Osteocyte (in vitro differentiated cells): ENCODE measurements around the gene BAG2. TPM values are rescaled to one million over a fixed set of nuclear protein-coding genes. Genes with fewer than 3 reads are reported as not detected.
A peak's percentile ranks its signal among the peaks of the same experiment; 100 is the strongest.

Source experiments
- DNase-seq: peaks from one replicate; pipeline ENCODE4 v3.0.0; 2021; ENCODE audit warnings: mixed read lengths; ENCODE audit not compliant: unreplicated experiment; ENCODE audit errors: extremely low spot score
- H3K27ac Mint-ChIP-seq: one replicate; pipeline ENCODE4 v1.8.0; 2021; ENCODE audit warnings: mild to moderate bottlenecking, mixed read lengths; ENCODE audit not compliant: unreplicated experiment
- H3K27me3 Mint-ChIP-seq: one replicate; pipeline ENCODE4 v1.8.0; 2021; ENCODE audit warnings: mixed read lengths; ENCODE audit not compliant: unreplicated experiment
- H3K36me3 Mint-ChIP-seq: one replicate; pipeline ENCODE4 v1.8.0; 2021; ENCODE audit warnings: mixed read lengths; ENCODE audit not compliant: unreplicated experiment
- H3K4me1 Mint-ChIP-seq: one replicate; pipeline ENCODE4 v1.8.0; 2021; ENCODE audit warnings: mixed read lengths; ENCODE audit not compliant: unreplicated experiment
- H3K4me3 Mint-ChIP-seq: one replicate; pipeline ENCODE4 v1.8.0; 2021; ENCODE audit warnings: mild to moderate bottlenecking, moderate library complexity, mixed read lengths; ENCODE audit not compliant: unreplicated experiment
- H3K9me3 Mint-ChIP-seq: one replicate; pipeline ENCODE4 v1.8.0; 2021; ENCODE audit warnings: mixed read lengths; ENCODE audit not compliant: unreplicated experiment
- long read RNA-seq: library from polyadenylated mRNA; unstranded; transcript quantifications from one replicate; pipeline ENCODE4 v2.0.0, GENCODE V29; 2021
- total RNA-seq: library from RNA; stranded (reverse); gene quantifications from 2 replicates; pipeline ENCODE4 v1.2.1, GENCODE V29; 2021
- TF ChIP-seq, protein P1 (sequence below): fragments of 200-600 bp; sonication (generic); IDR thresholded peaks from 2 replicates; pipeline ENCODE4 v1.5.0; 2021; ENCODE audit warnings: antibody characterized with exemption, mild to moderate bottlenecking, moderate library complexity

Gene BAG2
- total RNA-seq, result 8.8 and 9.1 TPM in 2 replicates
- long read RNA-seq, full-length matches to known transcripts, result 115 of 126 reads
- long read RNA-seq, partial matches to known transcripts, result 1 of 126 reads
- long read RNA-seq, other reads (novel, unspliced or antisense), result 10 of 126 reads

DNA sequence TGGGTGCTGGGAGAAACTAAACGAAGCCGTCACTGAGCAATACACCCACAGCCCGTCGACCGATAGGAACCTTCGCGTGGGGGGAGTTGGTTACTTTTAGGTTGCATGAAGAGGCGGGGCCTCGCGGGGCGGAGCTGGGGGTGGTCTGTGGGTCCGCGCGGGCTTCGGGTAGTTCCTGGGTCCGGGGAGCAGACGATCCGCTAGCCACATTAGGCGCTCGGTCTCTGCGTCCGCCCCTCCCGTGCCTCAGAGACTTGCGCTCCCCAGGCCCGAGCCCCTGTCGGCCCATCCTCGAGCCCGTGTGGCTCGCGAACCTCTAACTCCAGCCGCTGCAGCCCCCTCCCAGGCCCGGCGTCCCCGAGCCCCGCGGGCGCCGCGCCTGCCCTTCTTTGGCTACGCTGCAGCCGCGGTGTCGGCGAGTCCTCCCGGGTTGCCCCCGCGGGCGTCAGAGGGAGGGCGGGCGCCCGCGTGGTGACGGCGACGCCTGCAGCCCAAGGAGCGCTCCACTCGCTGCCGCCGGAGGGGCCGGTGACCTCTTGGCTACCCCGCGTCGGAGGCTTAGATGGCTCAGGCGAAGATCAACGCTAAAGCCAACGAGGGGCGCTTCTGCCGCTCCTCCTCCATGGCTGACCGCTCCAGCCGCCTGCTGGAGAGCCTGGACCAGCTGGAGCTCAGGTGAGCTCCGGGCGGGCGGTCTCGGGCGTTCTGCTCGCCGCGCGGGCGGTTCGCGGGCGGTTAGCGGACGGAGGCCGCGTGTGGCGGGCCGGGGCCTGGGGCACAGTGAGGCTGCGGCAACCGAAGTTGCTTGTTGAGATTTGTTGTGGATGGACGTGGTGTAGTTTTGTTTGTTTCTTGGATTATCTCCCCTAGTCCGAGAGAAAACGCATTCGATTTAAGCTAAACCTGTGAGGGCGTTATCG is at the start of gene BAG2:
BAG2 (plus strand) TSS at position 191 of the 920 bp plus-strand sequence; CDS start at position 563, 372 bp downstream.
- TF ChIP-seq, protein P1, sequence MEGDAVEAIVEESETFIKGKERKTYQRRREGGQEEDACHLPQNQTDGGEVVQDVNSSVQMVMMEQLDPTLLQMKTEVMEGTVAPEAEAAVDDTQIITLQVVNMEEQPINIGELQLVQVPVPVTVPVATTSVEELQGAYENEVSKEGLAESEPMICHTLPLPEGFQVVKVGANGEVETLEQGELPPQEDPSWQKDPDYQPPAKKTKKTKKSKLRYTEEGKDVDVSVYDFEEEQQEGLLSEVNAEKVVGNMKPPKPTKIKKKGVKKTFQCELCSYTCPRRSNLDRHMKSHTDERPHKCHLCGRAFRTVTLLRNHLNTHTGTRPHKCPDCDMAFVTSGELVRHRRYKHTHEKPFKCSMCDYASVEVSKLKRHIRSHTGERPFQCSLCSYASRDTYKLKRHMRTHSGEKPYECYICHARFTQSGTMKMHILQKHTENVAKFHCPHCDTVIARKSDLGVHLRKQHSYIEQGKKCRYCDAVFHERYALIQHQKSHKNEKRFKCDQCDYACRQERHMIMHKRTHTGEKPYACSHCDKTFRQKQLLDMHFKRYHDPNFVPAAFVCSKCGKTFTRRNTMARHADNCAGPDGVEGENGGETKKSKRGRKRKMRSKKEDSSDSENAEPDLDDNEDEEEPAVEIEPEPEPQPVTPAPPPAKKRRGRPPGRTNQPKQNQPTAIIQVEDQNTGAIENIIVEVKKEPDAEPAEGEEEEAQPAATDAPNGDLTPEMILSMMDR, result peak; percentile 36
- DNase-seq, result peak; percentile 94
- Mint-ChIP-seq H3K9me3 (no peaks in the 10 kb centered on the region), H3K36me3 (peaks cover 3% of the 10 kb centered on the region), H3K27me3 (no peaks in the 10 kb centered on the region), H3K4me1 (peaks cover 40% of the 10 kb centered on the region), H3K4me3 (peak within 1 kb of the TSS; percentile 95), H3K27ac (peak within 1 kb of the TSS; percentile 95)

GRCh38 chr6:57123111-57123510 is 49.0 kb upstream of the BAG2 start:
- H3K36me3 Mint-ChIP-seq, result peaks cover 20% of the 10 kb centered on the region

DNA sequence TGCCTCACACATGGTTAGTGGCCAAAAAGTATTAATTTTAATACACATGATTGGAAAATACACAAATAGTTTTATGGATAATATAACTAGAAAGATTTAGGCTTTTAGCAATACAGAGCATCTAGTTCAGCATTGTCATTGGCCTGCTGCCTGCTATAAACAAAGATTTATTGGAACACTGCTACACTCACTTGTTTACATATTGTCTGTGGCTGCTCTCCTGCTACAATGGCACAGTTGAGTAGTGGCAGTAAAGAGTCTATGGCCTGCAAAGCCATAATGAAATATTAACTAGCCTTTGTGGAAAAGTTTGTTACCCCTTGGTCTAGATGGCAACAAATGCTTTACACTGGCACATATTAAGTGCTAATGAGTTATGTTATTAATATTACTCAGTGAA is 44.4 kb upstream of the BAG2 start:
- Mint-ChIP-seq H3K4me3 (no peak overlapping the region), H3K36me3 (peaks cover 11% of the 10 kb centered on the region), H3K27ac (no peak overlapping the region), H3K9me3 (no peaks in the 10 kb centered on the region), H3K4me1 (peaks cover 8% of the 10 kb centered on the region), H3K27me3 (no peaks in the 10 kb centered on the region)
- no peak for DNase-seq
- TF ChIP-seq, protein P1, result no peak

More at GRCh38 chr6:57123111-57123510, 49.0 kb upstream of the BAG2 start:
- DNase-seq, result no peak
- H3K4me3 Mint-ChIP-seq, result no peak overlapping the region
- TF ChIP-seq, protein P1, result no peak
- peaks cover 11% of the 10 kb centered on the region for H3K9me3 Mint-ChIP-seq
- no peaks in the 10 kb centered on the region for H3K27me3 Mint-ChIP-seq
- H3K27ac Mint-ChIP-seq, result no peak overlapping the region
- H3K4me1 Mint-ChIP-seq, result peaks cover 2% of the 10 kb centered on the region

DNA sequence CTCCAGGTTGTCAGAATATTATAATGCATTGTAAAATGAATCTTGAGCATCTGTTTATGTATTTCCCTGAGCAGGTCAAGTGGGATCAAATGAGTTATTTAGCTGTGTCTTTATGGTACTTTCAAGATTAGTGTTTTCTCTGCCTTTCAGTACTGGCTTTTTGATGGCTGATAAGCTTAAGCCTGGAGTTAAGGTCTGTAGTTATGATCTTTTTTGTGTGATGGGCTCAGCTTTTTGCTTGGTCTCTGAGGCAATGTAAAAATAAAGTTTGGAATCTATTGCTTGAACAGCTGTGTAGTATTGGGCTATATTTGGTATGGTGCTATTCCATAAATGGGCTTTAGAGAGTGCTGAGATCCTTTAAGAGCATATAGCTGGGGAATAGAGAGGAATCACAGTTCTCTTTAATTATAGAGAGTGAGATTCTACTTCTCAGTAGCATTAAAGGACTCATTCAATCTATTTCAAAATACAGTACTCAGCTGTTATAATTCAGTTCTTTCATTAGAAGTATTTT is 41.4 kb upstream of the BAG2 start:
- H3K36me3 Mint-ChIP-seq, result peaks cover 29% of the 10 kb centered on the region
- no peak overlapping the region for H3K27ac Mint-ChIP-seq

More for the DNA sequence above, 41.4 kb upstream of the BAG2 start:
- Mint-ChIP-seq H3K27me3 (no peaks in the 10 kb centered on the region), H3K4me1 (peaks cover 8% of the 10 kb centered on the region), H3K4me3 (no peak overlapping the region), H3K9me3 (no peaks in the 10 kb centered on the region)
- no peak for DNase-seq
- TF ChIP-seq, protein P1, result peak; percentile 27
